ENCODE measurements around the gene SCGB3A1. TPM values are rescaled to one million over a fixed set of nuclear protein-coding genes. Genes with fewer than 3 reads are reported as not detected.

The SCGB3A1 gene
- total and polyA plus RNA-seq, 4 donors = 1.0 to 1.7 TPM; not detected in 2

Other genes starting within 250 kb of the SCGB3A1 start
- 10 to 100 TPM; 14.9 to 29.1 TPM for gene GFPT2, start 238.2 kb downstream of the SCGB3A1 start, total RNA-seq
- gene GFPT2, start 238.2 kb downstream of the SCGB3A1 start, polyA plus RNA-seq (ENCODE audit: insufficient read length in 2 of 2) = 10 to 100 TPM in 1 of 2 donors, 1 to 10 TPM in 1; 10.0 to 17.4 TPM
- 10 to 100 TPM; 19.4 to 34.4 TPM for gene CNOT6, start 97.1 kb downstream of the SCGB3A1 start, total RNA-seq
- gene CNOT6, start 97.1 kb downstream of the SCGB3A1 start, polyA plus RNA-seq (ENCODE audit: insufficient read length in 2 of 2) = 10 to 100 TPM; 24.8 to 32.1 TPM
- gene FLT4, start 58.1 kb upstream of the SCGB3A1 start, total RNA-seq = 10 to 100 TPM in 1 of 2 donors, 1 to 10 TPM in 1; 3.9 to 10.1 TPM
- 1 to 10 TPM; 7.6 to 8.3 TPM for gene FLT4, start 58.1 kb upstream of the SCGB3A1 start, polyA plus RNA-seq (ENCODE audit: insufficient read length in 2 of 2)
- gene OR2Y1, start 148.6 kb upstream of the SCGB3A1 start, total RNA-seq = not detected
- not detected for gene OR2Y1, start 148.6 kb upstream of the SCGB3A1 start, polyA plus RNA-seq (ENCODE audit: insufficient read length in 2 of 2)
- gene MGAT1, start 211.3 kb upstream of the SCGB3A1 start, total RNA-seq = 10 to 100 TPM; 40.7 to 77.6 TPM
- 10 to 100 TPM; 59.1 to 74.4 TPM for gene MGAT1, start 211.3 kb upstream of the SCGB3A1 start, polyA plus RNA-seq (ENCODE audit: insufficient read length in 2 of 2)